Right lobe of liver (tissue), 6 donors: ENCODE measurements around the gene RPL13A. TPM values are rescaled to one million over a fixed set of nuclear protein-coding genes. Genes with fewer than 3 reads are reported as not detected.

Source experiments
- ATAC-seq, 4 donors: fragments of 200-7000 bp; cut with Tn5 transposase; one replicate each; pipeline ENCODE4 v1.9.1; 2020; ENCODE audit warnings: mild to moderate bottlenecking in 4 of 4, moderate library complexity in 4 of 4
- DNase-seq, 3 donors: peaks; one replicate each; pipeline ENCODE4 v3.0.0-alpha.2; 2020
- H3K27ac ChIP-seq, 3 donors: fragments of 200-600 bp; one replicate each; pipeline ENCODE4 v1.8.0; 2022
- H3K27me3 ChIP-seq, 2 donors: fragments of 200-600 bp; one replicate each; pipeline ENCODE4 v1.8.0; 2022
- H3K36me3 ChIP-seq, 4 donors: fragments of 200-600 bp; sonication (generic) in 1 of 4; one replicate each; pipeline versions ENCODE4 v1.5.1 to v1.8.0; 2017 to 2022; ENCODE audit warnings: control low read depth in 1 of 4
- H3K4me1 ChIP-seq, 4 donors: fragments of 200-600 bp; sonication (generic) in 1 of 4; one replicate each; pipeline versions ENCODE4 v1.5.1 to v1.8.0; 2017 to 2022; ENCODE audit warnings: control low read depth in 1 of 4
- H3K4me3 ChIP-seq, 3 donors: fragments of 200-600 bp; one replicate each; pipeline ENCODE4 v1.8.0; 2022
- H3K9me3 ChIP-seq, 4 donors: fragments of 200-600 bp; sonication (generic) in 1 of 4; one replicate each; pipeline versions ENCODE4 v1.5.1 to v1.8.0; 2017 to 2022; ENCODE audit warnings: control low read depth in 1 of 4
- CTCF ChIP-seq, 4 donors: fragments of 200-600 bp in 3 of 4; fragments of 450-650 bp in 1 of 4; IDR thresholded peaks; one replicate each; pipeline versions ENCODE4 v1.5.1 to v1.8.0; 2016 to 2022; ENCODE audit warnings: antibody characterized with exemption in 4 of 4, mild to moderate bottlenecking in 2 of 4
- POLR2A ChIP-seq: fragments of 450-650 bp; IDR thresholded peaks from one replicate; pipeline ENCODE4 v1.6.1; 2017; ENCODE audit warnings: antibody characterized with exemption, mild to moderate bottlenecking
- WGBS: methylation state at CpG from one replicate; pipeline ENCODE4 v1.1.6; 2018; ENCODE audit warnings: low coverage, low lambda C conversion rate; ENCODE audit not compliant: insufficient coverage; ENCODE audit errors: missing lambda C conversion rate; 5-methylcytosine and 5-hydroxymethylcytosine counted together
- intact Hi-C, 2 donors: fragments of 100-400 bp; cut with DNase I; formaldehyde crosslinking; loops; one replicate each; pipeline versions ENCODE4 v1.11.2 to v1.14.1; 2022
- total RNA-seq, 6 experiments: library from RNA; depleted of rRNA in 2 of 6; stranded (reverse); fragments of >200 nt in 2 of 6; fragmentation: NEBNext Ultra II Directional in 3 of 6; extraction: Animal tissue kit (Norgen Biotek cat#: 25700) in 3 of 6; gene quantifications; one replicate each; pipeline versions ENCODE4 v1.1.0 to v1.2.4, GENCODE V29; 2016 to 2023
- donor health status: DM: no; HTN: yes; CAD: no.
- donor health status: DM: no; HTN: no; CAD: no.
- donor health status: DM: no; HTN: no; CAD: no.
- donor health status: DM: no; HTN: yes; CAD: no.
- donor health status: DM: no; HTN: yes; CAD: no.

The RPL13A gene
- total RNA-seq, 6 experiments from 2014 or later, result 675 to 992 (median 801) TPM

GRCh38 chr19:49475995-49476880 is 11.2 kb upstream of the RPL13A start:
- H3K4me3 ChIP-seq, result no peak overlapping the region
- ATAC-seq (no peak), DNase-seq (no peak)
- H3K27me3 ChIP-seq, result no peaks in the 10 kb centered on the region
- no peak overlapping the region for H3K27ac ChIP-seq
- no peaks in the 10 kb centered on the region for H3K36me3 ChIP-seq
- TF ChIP-seq CTCF (IDR thresholded peaks at IDR 0.05) (no peak), POLR2A (no peak)
- no peaks in the 10 kb centered on the region for H3K9me3 ChIP-seq
- H3K4me1 ChIP-seq, result peaks cover 0 to 5% (median 0%) of the 10 kb centered on the region in 4 donors
- 74% methylated on average over 6 of the region's 27 CpGs for WGBS
- intact Hi-C loops, result no loop called here

- ATAC-seq (peak in 1 of 4 donors; percentile 28), DNase-seq (no peak)
- Histone ChIP-seq H3K4me3 (no peak overlapping the region), H3K4me1 (no peaks in the 10 kb centered on the region), H3K36me3 (no peaks in the 10 kb centered on the region), H3K27me3 (no peaks in the 10 kb centered on the region), H3K9me3 (no peaks in the 10 kb centered on the region), H3K27ac (no peak overlapping the region)
- TF ChIP-seq CTCF (IDR thresholded peaks at IDR 0.05) (no peak), POLR2A (no peak)
- WGBS, result 90% methylated on average over 4 of the region's 14 CpGs
- intact Hi-C loops, result no loop called here
These were observed 7.3 kb upstream of the RPL13A start for GRCh38 chr19:49479975-49480628.

- H3K27me3 ChIP-seq, result no peaks in the 10 kb centered on the region
- peak in 1 of 4 donors; percentile 23 for ATAC-seq
- 93% methylated on average over 2 of the region's 7 CpGs for WGBS
- no peaks in the 10 kb centered on the region for H3K4me1 ChIP-seq
- no peak for DNase-seq
- no peak overlapping the region for H3K27ac ChIP-seq
- no peak overlapping the region for H3K4me3 ChIP-seq
- no peaks in the 10 kb centered on the region for H3K36me3 ChIP-seq
- no peaks in the 10 kb centered on the region for H3K9me3 ChIP-seq
- no peak for TF ChIP-seq POLR2A
- no peak for TF ChIP-seq CTCF (IDR thresholded peaks at IDR 0.05)
- intact Hi-C loops, result no loop called here
These were observed 6.3 kb upstream of the RPL13A start for GRCh38 chr19:49481020-49481683.

GRCh38 chr19:49486232-49486631 is 1.2 kb upstream of the RPL13A start:
- Histone ChIP-seq H3K9me3 (no peaks in the 10 kb centered on the region), H3K4me3 (no peak overlapping the region), H3K36me3 (peaks cover 3 to 21% (median 15%) of the 10 kb centered on the region in 4 donors), H3K27ac (no peak overlapping the region), H3K4me1 (peaks cover 0 to 14% (median 5%) of the 10 kb centered on the region in 4 donors), H3K27me3 (no peaks in the 10 kb centered on the region)
- no peak for TF ChIP-seq POLR2A
- no peak for TF ChIP-seq CTCF (IDR thresholded peaks at IDR 0.05)
- ATAC-seq (no peak), DNase-seq (no peak)
- intact Hi-C loops, result no loop called here
- WGBS, result 84% methylated on average over 5 of the region's 7 CpGs
